OCI-M1 (cell line): ENCODE measurements around the gene PLEKHG5.
A peak's percentile ranks its signal among the peaks of the same experiment; 100 is the strongest.

Source experiments
- DNase-seq: peaks from one replicate; lab custom pipeline; 2025; lab: John Stamatoyannopoulos, UW

The PLEKHG5 gene

DNA sequence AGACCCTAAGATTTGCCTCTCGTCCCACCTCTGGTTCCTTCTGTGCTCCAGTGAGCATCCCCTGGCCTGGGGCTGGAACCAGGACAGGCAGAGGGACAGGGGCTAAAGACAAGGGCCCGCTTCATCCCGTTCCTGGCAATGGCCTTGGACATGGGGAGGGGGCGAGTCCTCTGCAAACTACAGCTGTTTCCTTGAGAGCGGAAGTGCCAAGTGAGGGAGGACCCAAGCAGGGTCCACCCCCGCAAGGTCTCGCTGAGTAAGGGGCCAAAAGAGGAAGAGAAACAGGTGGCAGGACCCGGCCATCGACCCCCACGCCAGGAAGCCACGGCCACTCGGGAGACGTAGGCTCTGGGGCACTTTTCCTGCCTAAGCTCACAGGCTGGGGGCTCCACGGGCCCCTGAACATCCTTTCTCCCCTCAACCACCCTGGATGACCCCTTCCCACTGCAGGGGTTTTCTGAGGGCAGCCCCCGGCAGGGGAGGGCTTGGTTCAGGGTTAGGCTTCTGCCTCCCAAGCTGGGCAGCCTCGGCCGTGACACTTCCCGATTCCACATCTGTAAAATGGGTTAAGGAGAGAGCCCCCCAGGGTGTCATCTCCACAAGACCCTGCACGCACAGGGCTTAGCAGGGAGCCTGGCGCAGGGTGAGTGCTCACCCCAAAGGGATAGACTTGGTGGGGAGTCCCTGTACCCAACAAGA is 17.9 kb upstream of the PLEKHG5 start:
- DNase-seq: no peak

- no peak for DNase-seq
Observed at GRCh38 chr1:6508816-6509189, 17.3 kb upstream of the PLEKHG5 start.

DNA sequence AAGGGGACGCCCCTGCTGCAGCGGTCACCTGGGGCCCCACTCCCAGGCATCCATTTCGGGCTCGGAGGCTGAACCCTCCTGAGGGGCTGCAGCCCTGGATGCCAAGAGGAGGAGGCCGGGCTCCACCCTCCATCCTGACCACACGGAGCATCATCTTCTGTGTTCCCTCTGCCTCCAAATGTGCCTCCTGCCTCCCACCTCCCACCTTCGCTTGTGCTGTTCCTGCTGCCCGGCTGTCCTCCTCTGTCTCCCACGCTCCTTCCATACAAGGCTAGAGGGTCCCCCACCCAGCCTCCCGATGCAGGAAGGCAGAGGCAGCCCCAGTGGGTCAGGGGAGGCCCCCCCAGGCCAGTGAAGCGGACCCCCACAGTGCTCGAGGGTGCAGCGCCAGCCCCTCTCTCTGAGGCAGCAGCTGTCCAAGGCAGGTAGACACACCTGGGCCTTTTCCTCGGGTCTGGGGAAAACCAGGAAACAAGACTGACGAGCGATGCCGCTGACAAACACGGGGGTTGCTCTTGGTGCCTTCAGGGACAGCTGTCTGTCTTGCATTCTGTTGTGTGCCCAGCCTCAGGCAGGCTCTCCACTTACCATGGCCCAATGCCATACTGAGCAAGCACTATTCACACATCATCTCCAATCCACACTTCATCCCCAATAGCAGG is 16.8 kb upstream of the PLEKHG5 start:
- no peak for DNase-seq

DNA sequence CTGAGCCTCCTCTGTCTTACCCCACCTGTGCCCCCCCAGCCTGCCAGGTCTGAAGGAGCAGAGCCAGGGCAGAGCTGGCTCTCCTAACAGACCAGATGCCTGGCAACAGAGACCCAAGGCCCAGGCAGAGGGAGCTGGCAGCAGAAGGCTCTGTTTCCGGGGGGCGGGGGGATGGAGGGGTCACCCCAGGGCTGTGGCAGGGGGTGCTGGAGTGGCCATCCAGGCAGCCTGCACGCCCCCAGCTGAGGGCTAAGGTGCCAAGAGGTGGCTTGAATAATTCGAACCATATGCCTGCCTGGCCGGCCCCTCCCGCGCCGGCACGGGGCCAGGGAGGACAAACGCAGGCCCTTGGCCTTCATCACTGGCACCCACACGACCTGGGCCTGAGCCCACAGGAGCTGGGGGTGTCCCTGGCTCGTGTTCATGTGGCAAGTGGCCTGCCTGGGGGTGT is 16.0 kb upstream of the PLEKHG5 start:
- no peak for DNase-seq

GRCh38 chr1:6507037-6507428 is 15.6 kb upstream of the PLEKHG5 start:
- DNase-seq: no peak

- DNase-seq: no peak
Observed at GRCh38 chr1:6506210-6507036, 15.0 kb upstream of the PLEKHG5 start.

GRCh38 chr1:6505367-6506209 is 14.1 kb upstream of the PLEKHG5 start:
- no peak for DNase-seq

DNA sequence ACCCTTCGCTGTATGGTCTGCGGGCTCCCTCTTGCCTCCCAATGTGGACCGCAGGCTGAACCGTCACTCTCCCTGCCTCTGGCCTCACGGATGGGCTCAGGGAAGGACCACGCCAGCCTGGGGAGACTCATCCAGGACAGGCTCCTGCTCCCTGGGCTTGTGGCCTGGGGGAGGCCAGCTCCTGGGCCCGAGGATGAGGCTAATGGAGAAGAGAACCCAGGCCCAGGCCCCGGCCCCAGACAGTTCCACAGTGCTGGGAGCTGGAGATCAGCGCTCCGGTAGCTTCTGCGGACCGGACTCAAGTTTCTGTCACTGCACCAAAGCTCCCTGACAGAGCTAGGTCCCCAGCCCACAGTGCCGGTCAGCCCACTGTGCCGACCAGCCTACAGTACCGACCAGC is 13.4 kb upstream of the PLEKHG5 start:
- DNase-seq: no peak

GRCh38 chr1:6503884-6504602 is 12.6 kb upstream of the PLEKHG5 start:
- no peak for DNase-seq

- DNase-seq: no peak
Observed at GRCh38 chr1:6502000-6502891, 10.8 kb upstream of the PLEKHG5 start.

- DNase-seq: no peak
Observed at GRCh38 chr1:6501279-6501813, 9.9 kb upstream of the PLEKHG5 start.

DNA sequence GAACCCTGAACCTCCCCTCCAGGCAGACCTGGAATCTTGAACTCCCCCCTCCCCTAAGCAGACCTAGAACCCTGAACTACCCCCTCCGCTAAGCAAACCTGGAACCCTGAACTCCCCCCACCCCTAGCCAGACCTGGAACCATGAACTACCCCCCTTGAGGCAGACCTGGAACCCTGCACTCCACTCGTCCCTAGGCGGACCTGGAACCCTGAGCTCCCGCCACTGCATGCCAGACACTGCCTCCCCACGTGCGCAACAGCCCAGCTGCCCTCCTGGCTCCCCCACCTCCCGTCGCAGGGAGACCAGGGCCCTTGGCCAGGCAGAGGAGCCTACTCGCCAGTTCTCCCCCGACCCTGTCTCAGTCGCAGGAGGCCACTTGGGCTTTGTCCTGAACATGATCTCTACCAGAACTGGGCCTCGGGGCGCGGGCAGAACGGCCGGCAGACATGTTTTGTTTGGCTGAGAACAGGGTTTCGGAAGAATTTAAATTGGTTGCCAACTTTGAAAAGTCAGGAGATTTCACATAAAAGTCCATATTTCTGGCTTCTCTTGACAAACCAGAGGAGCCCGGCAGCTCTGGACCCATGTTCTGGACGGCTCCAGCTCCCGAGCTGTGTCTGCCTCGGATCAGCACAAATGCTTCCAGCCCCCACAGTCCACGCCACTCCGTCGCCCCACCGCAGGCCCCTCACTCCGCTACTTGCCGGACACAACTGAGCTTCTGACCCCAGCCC is 9.2 kb upstream of the PLEKHG5 start:
- no peak for DNase-seq

- no peak for DNase-seq
Observed at GRCh38 chr1:6499296-6499695, 7.8 kb upstream of the PLEKHG5 start.

GRCh38 chr1:6498576-6499111 is 7.2 kb upstream of the PLEKHG5 start:
- DNase-seq: no peak

DNA sequence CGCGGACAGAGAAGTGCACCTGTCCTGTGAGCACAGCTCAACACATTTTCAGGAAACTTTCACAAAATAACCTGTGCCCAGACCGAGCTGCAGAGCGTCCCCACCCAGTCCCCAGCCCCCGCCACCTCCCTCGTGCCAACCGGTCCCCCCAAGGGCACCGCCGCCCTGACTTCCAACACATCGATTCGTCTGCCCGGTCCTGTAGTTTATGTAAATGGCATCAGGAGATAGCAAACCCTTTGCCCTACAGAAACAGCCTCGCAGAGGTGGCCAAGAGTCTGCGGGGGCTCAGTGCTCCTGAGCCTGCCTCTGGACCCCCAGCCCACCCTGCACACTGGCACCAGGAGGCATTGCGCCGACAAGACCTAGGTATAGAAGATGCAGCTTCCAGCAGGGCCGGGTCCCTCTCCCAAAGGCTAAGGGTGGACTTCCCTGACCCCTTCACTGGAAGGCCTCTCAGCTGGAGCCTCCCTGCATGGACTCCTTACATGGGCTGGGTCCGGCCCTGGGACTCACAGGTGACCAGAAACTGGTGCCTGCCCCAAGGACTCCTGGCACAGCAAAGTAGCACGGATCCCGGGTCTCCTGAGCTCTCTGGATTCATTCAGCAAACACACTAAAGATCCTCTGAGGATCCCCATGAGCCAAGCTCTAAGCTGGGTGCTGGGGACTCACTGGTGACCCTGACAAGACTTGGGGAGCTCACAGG is 6.6 kb upstream of the PLEKHG5 start:
- no peak for DNase-seq

DNA sequence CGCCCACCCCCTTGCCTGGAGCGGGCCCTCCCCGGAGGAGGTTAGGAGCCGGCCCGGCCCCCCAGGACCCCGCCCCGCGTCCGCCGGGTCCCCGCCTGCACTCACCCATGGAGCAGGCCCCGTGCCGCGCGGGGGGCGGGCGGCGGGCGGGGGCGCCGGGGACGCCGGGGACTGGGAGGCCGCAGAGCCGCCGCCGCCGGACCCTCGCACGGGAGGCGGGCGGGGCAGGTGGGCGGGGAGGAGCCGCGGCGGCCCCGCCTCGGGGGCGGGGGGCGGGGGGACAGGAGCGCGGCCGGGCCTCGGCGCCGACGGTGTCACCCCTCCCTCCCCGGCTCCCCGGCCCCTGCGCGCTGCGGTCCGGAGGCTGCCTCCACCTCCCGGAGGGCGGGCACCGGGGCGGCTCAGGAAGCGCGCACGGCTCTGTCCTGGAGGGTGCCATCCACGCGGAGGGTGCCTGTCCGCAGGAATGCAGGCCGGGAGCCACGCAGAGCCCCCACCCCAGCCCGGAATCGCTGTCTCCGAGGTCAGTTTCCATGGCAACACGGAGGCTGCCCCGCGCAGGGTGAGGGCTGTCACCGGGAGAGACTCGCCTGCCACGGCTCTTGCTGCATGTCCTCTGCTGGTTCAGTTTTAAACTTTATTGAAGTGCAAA is 5.9 kb upstream of the PLEKHG5 start:
- peak; percentile 33 for DNase-seq

DNA sequence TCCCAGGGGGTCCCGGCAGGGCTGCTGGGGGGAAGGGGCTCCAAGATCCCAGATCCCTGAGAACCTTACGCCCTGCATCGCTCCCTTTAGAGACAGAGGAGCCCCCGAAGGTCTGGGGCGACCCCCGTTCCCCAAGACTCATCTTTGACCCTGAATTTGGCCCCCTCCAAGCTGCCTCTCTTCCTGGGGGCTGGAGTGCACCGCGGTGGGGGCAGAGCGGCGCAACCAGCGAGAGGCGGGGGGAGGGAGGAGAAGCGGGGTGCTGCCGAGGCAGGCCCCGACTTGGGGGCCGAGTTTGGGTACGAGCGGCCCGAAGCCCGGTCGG is 5.4 kb upstream of the PLEKHG5 start:
- DNase-seq: no peak

GRCh38 chr1:6496365-6496721 is 4.9 kb upstream of the PLEKHG5 start:
- no peak for DNase-seq
